Prostate gland (tissue), 2 donors: ENCODE measurements around the gene ELAPOR1.

Experiments used
- CTCF ChIP-seq, 4 experiments: fragments of 200-600 bp in 2 of 4; fragments of 450-650 bp in 2 of 4; sonication (generic) in 2 of 4; IDR thresholded peaks; 1 replicate in 3 of 4; 2 replicates in 1 of 4; pipeline ENCODE4 v1.5.1; 2016 to 2019; ENCODE audit warnings: antibody characterized with exemption in 4 of 4, mild to moderate bottlenecking in 2 of 4, moderate library complexity in 2 of 4
- POLR2A ChIP-seq: fragments of 450-650 bp; IDR thresholded peaks from one replicate; pipeline ENCODE4 v1.6.1; 2016; ENCODE audit warnings: antibody characterized with exemption, mild to moderate bottlenecking

- TF ChIP-seq CTCF (IDR thresholded peaks at IDR 0.05) (no peak), POLR2A (no peak)
Measured at GRCh38 chr1:109136766-109137165, 22.9 kb downstream of the ELAPOR1 start.
